Hepatocyte (in vitro differentiated cells): Measurements from ENCODE around the gene KMT2A. TPM values are rescaled to one million over a fixed set of nuclear protein-coding genes. Genes with fewer than 3 reads are reported as not detected.

Experiments used
- DNase-seq: peaks from one replicate; pipeline ENCODE4 v3.0.0-alpha.2; 2016; ENCODE audit warnings: low spot score
- H2AFZ ChIP-seq: fragments of 200-600 bp; sonication (generic); 2 replicates; pipeline ENCODE4 v1.6.0; 2016; ENCODE audit warnings: antibody characterized with exemption, mild to moderate bottlenecking
- H3K27ac ChIP-seq: fragments of 200-600 bp; sonication (generic); 2 replicates; pipeline ENCODE4 v1.5.1; 2016; ENCODE audit warnings: mild to moderate bottlenecking
- H3K27me3 ChIP-seq: fragments of 200-600 bp; sonication (generic); 2 replicates; pipeline ENCODE4 v1.6.1; 2016
- H3K36me3 ChIP-seq: fragments of 200-600 bp; sonication (generic); replicated peaks from 2 replicates; pipeline ENCODE4 v1.5.1; 2016; ENCODE audit warnings: low read depth; ENCODE audit not compliant: insufficient read depth
- H3K4me1 ChIP-seq: fragments of 200-600 bp; sonication (generic); 2 replicates; pipeline ENCODE4 v1.5.1; 2016; ENCODE audit warnings: mild to moderate bottlenecking, moderate library complexity; ENCODE audit not compliant: insufficient read depth
- H3K4me2 ChIP-seq: fragments of 200-600 bp; sonication (generic); 2 replicates; pipeline ENCODE4 v1.6.0; 2016
- H3K4me3 ChIP-seq: fragments of 200-600 bp; sonication (generic); 2 replicates; pipeline ENCODE4 v1.5.1; 2016; ENCODE audit warnings: mild to moderate bottlenecking
- H3K79me2 ChIP-seq: fragments of 200-600 bp; sonication (generic); 2 replicates; pipeline ENCODE4 v1.6.0; 2017; ENCODE audit warnings: mild to moderate bottlenecking
- H3K9me2 ChIP-seq: fragments of 200-600 bp; sonication (generic); replicated peaks from 2 replicates; pipeline ENCODE4 v1.6.0; 2017; ENCODE audit warnings: mild to moderate bottlenecking; ENCODE audit not compliant: insufficient read depth
- H3K9me3 ChIP-seq: fragments of 200-600 bp; sonication (generic); 2 replicates; pipeline ENCODE4 v1.5.1; 2016; ENCODE audit warnings: low read depth, mild to moderate bottlenecking
- H4K20me1 ChIP-seq: fragments of 200-600 bp; sonication (generic); 2 replicates; pipeline ENCODE4 v1.6.0; 2016; ENCODE audit warnings: mild to moderate bottlenecking; ENCODE audit not compliant: insufficient read depth, poor library complexity, severe bottlenecking
- EZH2 ChIP-seq: fragments of 200-600 bp; sonication (generic); IDR thresholded peaks from 2 replicates; pipeline ENCODE4 v1.6.1; 2016; ENCODE audit warnings: antibody characterized with exemption, mild to moderate bottlenecking, borderline replicate concordance
- EZH2phosphoT487 ChIP-seq: fragments of 200-600 bp; sonication (generic); IDR thresholded peaks from one replicate; pipeline ENCODE4 v1.6.1; 2018; ENCODE audit warnings: antibody characterized with exemption, mild to moderate bottlenecking, low read depth, moderate library complexity; ENCODE audit not compliant: unreplicated experiment, severe bottlenecking
- WGBS: methylation state at CpG from one replicate; pipeline ENCODE4 v1.1.6; 2016; ENCODE audit warnings: low lambda C conversion rate; ENCODE audit errors: missing lambda C conversion rate; 5-methylcytosine and 5-hydroxymethylcytosine counted together
- polyA plus RNA-seq: library from polyadenylated mRNA; unstranded; fragments of >200 nt; fragmentation: Nextera tagmentation; extraction: Ambion mirVana; gene quantifications from 2 replicates; pipeline ENCODE4 v1.2.1, GENCODE V29; 2016
- total RNA-seq: library from RNA; depleted of rRNA; stranded (reverse); fragments of >200 nt; gene quantifications from 2 replicates; pipeline ENCODE4 v1.2.3, GENCODE V29; 2014
- TF ChIP-seq, protein P1 (sequence below): fragments of 200-600 bp; sonication (generic); IDR thresholded peaks from 2 replicates; pipeline ENCODE4 v1.5.1; 2016; ENCODE audit warnings: antibody characterized with exemption, mild to moderate bottlenecking; ENCODE audit not compliant: poor library complexity

KMT2A gene
- total and polyA plus RNA-seq, 2 experiments from 2014 or later: 23.0 to 29.1 TPM

DNA sequence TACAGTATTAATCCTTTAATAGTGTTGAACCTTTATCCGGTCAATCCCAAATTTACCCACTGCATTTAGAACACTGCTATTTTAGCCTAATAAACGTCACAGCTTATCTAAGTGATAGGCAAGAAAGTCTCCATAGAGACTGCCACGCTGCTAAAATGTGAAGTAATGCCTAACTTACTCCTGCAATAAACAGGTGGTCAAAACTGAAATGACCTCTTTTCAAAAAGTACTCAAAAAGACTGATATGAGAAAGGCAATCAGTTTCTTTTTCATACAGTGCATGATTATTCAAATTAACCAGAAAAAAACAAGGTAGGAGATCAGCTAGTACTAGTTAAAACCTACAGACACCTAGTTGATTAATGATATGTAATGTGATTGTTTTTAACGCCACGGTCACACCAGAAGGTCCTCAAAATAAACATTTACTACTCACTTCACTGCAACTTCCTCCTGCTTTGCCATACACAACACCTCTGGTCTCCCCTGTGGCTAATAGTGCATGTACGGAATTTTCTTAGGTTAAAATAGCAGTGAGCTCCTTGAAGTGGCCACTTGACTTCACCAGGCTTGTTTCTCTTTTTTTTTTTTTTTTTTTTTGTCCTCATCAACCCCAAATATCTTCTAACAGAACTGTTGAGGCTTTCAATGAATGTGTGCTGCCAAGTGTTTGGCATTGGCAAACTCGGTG, 26.1 kb upstream of the KMT2A start:
- Histone ChIP-seq H3K9me2 (no peaks in the 10 kb centered on the region), H2AFZ (no peak overlapping the region), H4K20me1 (peaks cover 9% of the 10 kb centered on the region), H3K27ac (no peak overlapping the region), H3K4me2 (no peak overlapping the region), H3K4me1 (no peaks in the 10 kb centered on the region), H3K4me3 (no peak overlapping the region), H3K9me3 (no peaks in the 10 kb centered on the region), H3K79me2 (peaks cover 30% of the 10 kb centered on the region), H3K36me3 (no peaks in the 10 kb centered on the region), H3K27me3 (no peaks in the 10 kb centered on the region)
- no peak for DNase-seq
- TF ChIP-seq EZH2phosphoT487 (no peak), EZH2 (no peak)
- TF ChIP-seq, protein P1, sequence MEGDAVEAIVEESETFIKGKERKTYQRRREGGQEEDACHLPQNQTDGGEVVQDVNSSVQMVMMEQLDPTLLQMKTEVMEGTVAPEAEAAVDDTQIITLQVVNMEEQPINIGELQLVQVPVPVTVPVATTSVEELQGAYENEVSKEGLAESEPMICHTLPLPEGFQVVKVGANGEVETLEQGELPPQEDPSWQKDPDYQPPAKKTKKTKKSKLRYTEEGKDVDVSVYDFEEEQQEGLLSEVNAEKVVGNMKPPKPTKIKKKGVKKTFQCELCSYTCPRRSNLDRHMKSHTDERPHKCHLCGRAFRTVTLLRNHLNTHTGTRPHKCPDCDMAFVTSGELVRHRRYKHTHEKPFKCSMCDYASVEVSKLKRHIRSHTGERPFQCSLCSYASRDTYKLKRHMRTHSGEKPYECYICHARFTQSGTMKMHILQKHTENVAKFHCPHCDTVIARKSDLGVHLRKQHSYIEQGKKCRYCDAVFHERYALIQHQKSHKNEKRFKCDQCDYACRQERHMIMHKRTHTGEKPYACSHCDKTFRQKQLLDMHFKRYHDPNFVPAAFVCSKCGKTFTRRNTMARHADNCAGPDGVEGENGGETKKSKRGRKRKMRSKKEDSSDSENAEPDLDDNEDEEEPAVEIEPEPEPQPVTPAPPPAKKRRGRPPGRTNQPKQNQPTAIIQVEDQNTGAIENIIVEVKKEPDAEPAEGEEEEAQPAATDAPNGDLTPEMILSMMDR: no peak
- 84% methylated on average over 7 of the region's 7 CpGs for WGBS

DNA sequence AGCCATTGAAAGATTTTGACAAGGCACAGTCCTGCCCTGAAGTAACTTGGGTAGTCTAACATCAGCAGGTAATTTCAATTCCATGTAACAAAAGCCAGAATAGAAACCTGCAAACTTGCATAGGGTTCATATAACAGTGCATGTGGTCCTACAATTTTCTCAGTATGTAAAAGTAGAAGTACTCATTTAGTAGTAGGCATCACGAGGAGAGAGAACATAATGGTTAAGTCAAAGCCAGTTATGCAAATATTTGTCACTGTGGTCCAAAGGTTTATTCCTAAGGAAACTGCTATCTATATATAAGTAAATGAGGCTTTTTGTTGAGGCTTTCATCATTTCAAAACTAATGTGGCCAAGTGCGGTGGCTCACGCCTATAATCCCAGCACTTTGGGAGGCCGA, 24.8 kb upstream of the KMT2A start:
- Histone ChIP-seq H3K4me1 (no peaks in the 10 kb centered on the region), H3K4me3 (no peak overlapping the region), H2AFZ (no peak overlapping the region), H3K9me3 (no peaks in the 10 kb centered on the region), H3K27ac (no peak overlapping the region), H3K4me2 (no peak overlapping the region), H3K79me2 (peaks cover 17% of the 10 kb centered on the region), H3K9me2 (no peaks in the 10 kb centered on the region), H3K36me3 (no peaks in the 10 kb centered on the region), H3K27me3 (no peaks in the 10 kb centered on the region), H4K20me1 (no peaks in the 10 kb centered on the region)
- 88% methylated on average over 4 of the region's 4 CpGs for WGBS
- DNase-seq: peak; percentile 21
- TF ChIP-seq, protein P1: no peak
- no peak for TF ChIP-seq EZH2phosphoT487
- no peak for TF ChIP-seq EZH2

DNA sequence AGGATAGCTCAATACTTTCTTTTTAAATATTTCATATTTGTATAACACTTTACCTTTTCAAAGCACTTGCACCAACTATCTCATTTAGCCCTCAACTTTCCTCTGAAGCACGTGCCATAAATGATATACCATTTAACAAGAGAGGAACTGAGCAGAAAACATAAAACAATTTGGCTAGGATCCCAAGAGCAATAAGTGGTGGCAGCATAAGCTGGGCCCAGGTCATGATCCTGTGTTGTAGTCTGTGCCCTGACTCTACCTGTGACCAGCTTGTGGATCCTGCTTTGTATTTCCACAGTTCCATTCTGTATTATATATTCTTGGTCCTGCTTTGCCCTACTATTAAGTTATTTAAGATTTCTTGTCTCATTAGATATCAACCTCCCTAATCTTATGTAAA, 23.4 kb upstream of the KMT2A start:
- H3K36me3 ChIP-seq: no peaks in the 10 kb centered on the region
- TF ChIP-seq EZH2phosphoT487 (no peak), EZH2 (no peak)
- TF ChIP-seq, protein P1: no peak
- WGBS: 93% methylated on average over 1 of the region's 1 CpG

More for the DNA sequence above, 23.4 kb upstream of the KMT2A start:
- Histone ChIP-seq H3K79me2 (peaks cover 5% of the 10 kb centered on the region), H3K4me2 (no peak overlapping the region), H3K9me2 (no peaks in the 10 kb centered on the region), H2AFZ (no peak overlapping the region), H3K4me3 (no peak overlapping the region), H3K9me3 (no peaks in the 10 kb centered on the region), H3K27me3 (no peaks in the 10 kb centered on the region), H4K20me1 (no peaks in the 10 kb centered on the region), H3K27ac (no peak overlapping the region), H3K4me1 (no peaks in the 10 kb centered on the region)
- DNase-seq: no peak
